Left cardiac atrium (tissue), 4 donors: ENCODE measurements around the gene CIITA. TPM values are rescaled to one million over a fixed set of nuclear protein-coding genes. Genes with fewer than 3 reads are reported as not detected.
"Not testable (repeated sequence)": the region's sequence is repeated elsewhere in the genome, so short reads cannot be mapped to it uniquely, and the experiment has no call there.

Experiments
- ATAC-seq, 2 donors: fragments of 200-7000 bp; cut with Tn5 transposase; one replicate each; pipeline ENCODE4 v1.9.1; 2020; ENCODE audit warnings: mild to moderate bottlenecking in 2 of 2, moderate library complexity in 2 of 2
- DNase-seq: peaks from one replicate; pipeline ENCODE4 v3.0.0-alpha.2; 2020
- intact Hi-C, 2 donors: fragments of 100-400 bp; cut with DNase I; formaldehyde crosslinking; loops; one replicate each; pipeline versions ENCODE4 v1.14.1 to v1.15.1; 2022 to 2023
- total RNA-seq, 2 donors: library from RNA; stranded (reverse); fragmentation: NEBNext Ultra II Directional; extraction: Animal tissue kit (Norgen Biotek cat#: 25700); gene quantifications; one replicate each; pipeline ENCODE4 v1.2.1, GENCODE V29; 2021
- donor health status: DM: no; HTN: yes; CAD: no.
- donor health status: DM: no; HTN: yes; CAD: no; lungs with severe emphysema.
- donor health status: DM: yes; HTN: yes; CAD: no.
- donor health status: Dilated cardiomyopathy.

The CIITA gene
- total RNA-seq, 2 donors from 2014 or later = 6.6 to 9.9 TPM

GRCh38 chr16:10941127-10941933, 64.3 kb downstream of the CIITA start:
- no peak for DNase-seq
- intact Hi-C loops = no loop called here
- ATAC-seq = peak; percentile 1 to 2

GRCh38 chr16:10941935-10942351, 64.9 kb downstream of the CIITA start:
- intact Hi-C loops = not testable (repeated sequence)
- peak; percentile 0 to 5 for ATAC-seq

GRCh38 chr16:10942352-10943063, 65.5 kb downstream of the CIITA start, which contains the start of gene DEXI:
DEXI (minus strand) TSS chr16:10942468; CDS start chr16:10942005, 463 bp downstream.
- ATAC-seq (peak; percentile 77 to 82), DNase-seq (peak; percentile 96)
- intact Hi-C loops = no loop called here

More at GRCh38 chr16:10941935-10942351, 64.9 kb downstream of the CIITA start:
- DNase-seq = not testable (repeated sequence)

GRCh38 chr16:10943064-10943353, 66.0 kb downstream of the CIITA start:
- ATAC-seq (no peak), DNase-seq (no peak)
- intact Hi-C loops = no loop called here

- ATAC-seq = peak; percentile 83 to 88
Measured at GRCh38 chr16:10944249-10945064, 67.5 kb downstream of the CIITA start, which contains the start of gene CLEC16A. CLEC16A (plus strand) TSS chr16:10944564; CDS start chr16:10944718, 154 bp downstream.

GRCh38 chr16:10945065-10945787, 68.2 kb downstream of the CIITA start:
- DNase-seq = no peak
- ATAC-seq = no peak
- intact Hi-C loops = no loop called here

More at GRCh38 chr16:10944249-10945064, 67.5 kb downstream of the CIITA start, which contains the start of gene CLEC16A:
- DNase-seq = peak; percentile 99
- intact Hi-C loops = no loop called here

GRCh38 chr16:10946308-10946707, 69.3 kb downstream of the CIITA start:
- DNase-seq (no peak), ATAC-seq (no peak)
- intact Hi-C loops = no loop called here

- no peak for ATAC-seq
- no peak for DNase-seq
- intact Hi-C loops = no loop called here
Measured at GRCh38 chr16:10947211-10947787, 70.3 kb downstream of the CIITA start.

GRCh38 chr16:10949424-10949970, 72.5 kb downstream of the CIITA start:
- no peak for ATAC-seq
- intact Hi-C loops = no loop called here
- no peak for DNase-seq

- intact Hi-C loops = no loop called here
- ATAC-seq = peak in 1 of 2 donors; percentile 15
- DNase-seq = no peak
Measured at GRCh38 chr16:10950393-10950792, 73.4 kb downstream of the CIITA start.

- ATAC-seq (no peak), DNase-seq (no peak)
- intact Hi-C loops = no loop called here
Measured at GRCh38 chr16:10951026-10951425, 74.0 kb downstream of the CIITA start.

GRCh38 chr16:10954903-10955302, 77.9 kb downstream of the CIITA start:
- intact Hi-C loops = no loop called here
- ATAC-seq = no peak
- no peak for DNase-seq

- DNase-seq (no peak), ATAC-seq (no peak)
- intact Hi-C loops = no loop called here
Measured at GRCh38 chr16:10957771-10958482, 80.9 kb downstream of the CIITA start.

- no peak for DNase-seq
- intact Hi-C loops = no loop called here
- ATAC-seq = no peak
Measured at GRCh38 chr16:10959161-10959560, 82.2 kb downstream of the CIITA start.

- intact Hi-C loops = loop anchor here (10.0 kb wide), 2 partner anchors 144 to 394 kb away; no protein-coding TSS in a partner anchor
- ATAC-seq (peak; percentile 55 to 88), DNase-seq (no peak)
Measured at GRCh38 chr16:10961231-10961630, 84.2 kb downstream of the CIITA start.

GRCh38 chr16:10964039-10964890, 87.3 kb downstream of the CIITA start:
- DNase-seq (peak; percentile 82), ATAC-seq (peak; percentile 80 to 89)
- intact Hi-C loops = loop anchor here (10.0 kb wide), 2 partner anchors 141 to 391 kb away; no protein-coding TSS in a partner anchor
